GM18511 (cell line): ENCODE measurements around the gene SUCO.
"Not testable (repeated sequence)": the region's sequence is repeated elsewhere in the genome, so short reads cannot be mapped to it uniquely, and the experiment has no call there.

Source experiments
- ATAC-seq: cut with Tn5 transposase; IDR thresholded peaks from one replicate; pipeline ENCODE4 v1.9.1; 2021; ENCODE audit warnings: mild to moderate bottlenecking, moderate library complexity; ENCODE audit not compliant: unreplicated experiment

The SUCO gene

GRCh38 chr1:172559572-172560210 lies 26.7 kb downstream of the SUCO start:
- no peak for ATAC-seq

- ATAC-seq = no peak
These were observed 28.3 kb downstream of the SUCO start for GRCh38 chr1:172561252-172561651.

- no peak for ATAC-seq
These were observed 33.4 kb downstream of the SUCO start for GRCh38 chr1:172566196-172566997.

- ATAC-seq = no peak
These were observed 34.8 kb downstream of the SUCO start for GRCh38 chr1:172567720-172568119.

GRCh38 chr1:172574080-172574479 lies 41.1 kb downstream of the SUCO start:
- no peak for ATAC-seq

GRCh38 chr1:172578586-172578985 lies 45.6 kb downstream of the SUCO start:
- no peak for ATAC-seq

GRCh38 chr1:172581273-172581672 lies 48.3 kb downstream of the SUCO start:
- no peak for ATAC-seq

- no peak for ATAC-seq
These were observed 48.8 kb downstream of the SUCO start for GRCh38 chr1:172581779-172582178.

- no peak for ATAC-seq
These were observed 49.9 kb downstream of the SUCO start for GRCh38 chr1:172582889-172583288.

GRCh38 chr1:172585348-172585747 lies 52.4 kb downstream of the SUCO start:
- ATAC-seq = no peak

- no peak for ATAC-seq
These were observed 52.9 kb downstream of the SUCO start for GRCh38 chr1:172585861-172586260.

GRCh38 chr1:172588296-172589291 lies 55.6 kb downstream of the SUCO start:
- ATAC-seq = no peak

- no peak for ATAC-seq
These were observed 56.6 kb downstream of the SUCO start for GRCh38 chr1:172589553-172589952.

- ATAC-seq = not testable (repeated sequence)
These were observed 58.5 kb downstream of the SUCO start for GRCh38 chr1:172591429-172591828.

- ATAC-seq = not testable (repeated sequence)
These were observed 62.1 kb downstream of the SUCO start for GRCh38 chr1:172595066-172595465.

GRCh38 chr1:172596782-172597181 lies 63.8 kb downstream of the SUCO start:
- not testable (repeated sequence) for ATAC-seq

- no peak for ATAC-seq
These were observed 67.0 kb downstream of the SUCO start for GRCh38 chr1:172599912-172600311.

- ATAC-seq = no peak
These were observed 67.7 kb downstream of the SUCO start for GRCh38 chr1:172600615-172601014.

- ATAC-seq = no peak
These were observed 68.2 kb downstream of the SUCO start for GRCh38 chr1:172601046-172601630.

GRCh38 chr1:172602706-172603105 lies 69.8 kb downstream of the SUCO start:
- ATAC-seq = no peak

GRCh38 chr1:172603816-172604215 lies 70.9 kb downstream of the SUCO start:
- ATAC-seq = no peak
